HCT116 (cell line): Measurements from ENCODE around the gene SPTBN1. TPM values are rescaled to one million over a fixed set of nuclear protein-coding genes. Genes with fewer than 3 reads are reported as not detected.

Source experiments
- ATAC-seq: fragments of 200-7000 bp; cut with Tn5 transposase; 2 replicates; pipeline ENCODE4 v1.9.1; 2020; ENCODE audit warnings: mild to moderate bottlenecking, moderate library complexity
- BruUV-seq: library from RNA; stranded (reverse); fragments of 400-500 nt; replicated peaks from 2 replicates; lab custom pipeline; 2021; lab: Mats Ljungman, UMichigan
- CTCF ChIA-PET: fragments of 300-600 bp; sonication (Branson Sonifier 250); formaldehyde crosslinking; loops from one replicate; lab custom pipeline; 2021; ENCODE audit warnings: antibody characterized with exemption; lab: Charles Lee
- POLR2A ChIA-PET: fragments of 300-600, 350-600 bp; sonication (Branson Sonifier 250); formaldehyde crosslinking; loops from one replicate; lab custom pipeline; 2021; ENCODE audit warnings: antibody characterized with exemption; lab: Charles Lee
- RAD21 ChIA-PET, 2 experiments: fragments of 300-600 bp; sonication (Branson Sonifier 250); formaldehyde crosslinking; loops; one replicate each; lab custom pipeline; 2023; ENCODE audit warnings: low total read pairs in 2 of 2; ENCODE audit not compliant: uncharacterized antibody in 2 of 2, unreplicated experiment in 2 of 2, low non-redundant PET in 1 of 2; lab: Charles Lee
- DNase-seq: peaks from one replicate; pipeline ENCODE4 v3.0.0-alpha.2; 2010; ENCODE audit warnings: low read depth, low spot score
- H2AFZ ChIP-seq: fragments of 200-600 bp; shearing (Covaris generic), sonication (generic); 2 replicates; pipeline ENCODE4 v1.6.1; 2017; ENCODE audit warnings: low read depth, mixed run types, mixed read lengths, antibody characterized with exemption, low read length; ENCODE audit not compliant: poor library complexity, severe bottlenecking
- H3K27ac ChIP-seq: 2 replicates; pipeline ENCODE4 v1.5.1; 2012; ENCODE audit warnings: low read depth, low read length
- H3K27me3 ChIP-seq: fragments of 200-600 bp; sonication (generic); 2 replicates; pipeline ENCODE4 v1.6.1; 2016; ENCODE audit warnings: mixed run types, low read length, mixed read lengths; ENCODE audit not compliant: insufficient read depth
- H3K36me3 ChIP-seq, 2 experiments: fragments of 200-500 bp in 1 of 2; fragments of 200-600 bp in 1 of 2; sonication (Bioruptor generic) in 1 of 2; sonication (generic) in 1 of 2; 2 replicates each; pipeline versions ENCODE4 v1.5.1 to v1.6.1; 2014 to 2016; ENCODE audit warnings: low read length in 2 of 2, inconsistent platforms in 1 of 2, mixed read lengths in 1 of 2, mixed run types in 1 of 2; ENCODE audit not compliant: insufficient read depth in 2 of 2, control insufficient read depth in 1 of 2
- H3K4me1 ChIP-seq, 2 experiments: fragments of 200-600 bp in 1 of 2; sonication (generic) in 1 of 2; 2 replicates each; pipeline versions ENCODE4 v1.5.1 to v1.6.1; 2012 to 2017; ENCODE audit warnings: low read length in 2 of 2, inconsistent platforms in 1 of 2, mild to moderate bottlenecking in 1 of 2, mixed read lengths in 1 of 2, mixed run types in 1 of 2, moderate library complexity in 1 of 2; ENCODE audit not compliant: insufficient read depth in 2 of 2, control insufficient read depth in 1 of 2
- H3K4me2 ChIP-seq: fragments of 200-600 bp; sonication (generic); 2 replicates; pipeline ENCODE4 v1.6.1; 2017; ENCODE audit warnings: mixed run types, low read length, mixed read lengths
- H3K4me3 ChIP-seq, 2 experiments: fragments of 200-600 bp in 1 of 2; sonication (generic) in 1 of 2; replicated peaks in 1 of 2; 2 replicates each; pipeline ENCODE4 v1.5.1; 2011 to 2016; ENCODE audit warnings: low read length in 2 of 2, control low read depth in 1 of 2, low read depth in 1 of 2, mild to moderate bottlenecking in 1 of 2, mixed read lengths in 1 of 2, mixed run types in 1 of 2
- H3K79me2 ChIP-seq: fragments of 200-600 bp; sonication (generic); 2 replicates; pipeline ENCODE4 v1.6.1; 2017; ENCODE audit warnings: mild to moderate bottlenecking, mixed run types, low read length, moderate library complexity, mixed read lengths; ENCODE audit not compliant: insufficient read depth
- H3K9ac ChIP-seq: fragments of 200-600 bp; sonication (generic); 2 replicates; pipeline ENCODE4 v1.6.1; 2016; ENCODE audit warnings: low read length, mixed read lengths
- H3K9me2 ChIP-seq: fragments of 200-600 bp; sonication (generic), shearing (Covaris generic); 2 replicates; pipeline ENCODE4 v1.6.1; 2017; ENCODE audit warnings: mixed run types, mild to moderate bottlenecking, moderate library complexity; ENCODE audit not compliant: insufficient read depth
- H3K9me3 ChIP-seq, 2 experiments: fragments of 200-500 bp in 1 of 2; fragments of 200-600 bp in 1 of 2; sonication (Bioruptor generic) in 1 of 2; sonication (generic) in 1 of 2; 2 replicates each; pipeline ENCODE4 v1.6.1; 2014 to 2017; ENCODE audit warnings: low read length in 2 of 2, mixed read lengths in 2 of 2, inconsistent platforms in 1 of 2, low read depth in 1 of 2, mild to moderate bottlenecking in 1 of 2, mixed run types in 1 of 2, moderate library complexity in 1 of 2; ENCODE audit not compliant: control insufficient read depth in 1 of 2, insufficient read depth in 1 of 2
- H4K20me1 ChIP-seq: fragments of 200-600 bp; sonication (generic), shearing (Covaris generic); 2 replicates; pipeline ENCODE4 v1.6.1; 2017; ENCODE audit warnings: mixed run types, mild to moderate bottlenecking, moderate library complexity; ENCODE audit not compliant: insufficient read depth
- CBX3 ChIP-seq: IDR thresholded peaks from 2 replicates; pipeline ENCODE4 v1.6.1; 2012; ENCODE audit warnings: low read depth
- EZH2 ChIP-seq: fragments of 200-600 bp; sonication (generic); IDR thresholded peaks from 2 replicates; pipeline ENCODE4 v1.6.1; 2017; ENCODE audit warnings: antibody characterized with exemption, mixed run types
- EZH2phosphoT487 ChIP-seq: fragments of 200-600 bp; IDR thresholded peaks from 2 replicates; pipeline ENCODE4 v1.6.1; 2018; ENCODE audit warnings: antibody characterized with exemption, borderline replicate concordance
- POLR2AphosphoS5 ChIP-seq: IDR thresholded peaks from 2 replicates; pipeline ENCODE4 v1.6.1; 2011; ENCODE audit warnings: mild to moderate bottlenecking, low read depth, low read length, moderate library complexity
- SIN3A ChIP-seq: IDR thresholded peaks from 2 replicates; pipeline ENCODE4 v1.6.1; 2012; ENCODE audit warnings: low read depth
- SRF ChIP-seq: IDR thresholded peaks from 2 replicates; pipeline ENCODE4 v1.6.1; 2012; ENCODE audit warnings: low read depth
- YY1 ChIP-seq: IDR thresholded peaks from 2 replicates; pipeline ENCODE4 v1.6.1; 2011; ENCODE audit warnings: low read length, low read depth, moderate library complexity, mild to moderate bottlenecking; ENCODE audit not compliant: insufficient replicate concordance; ENCODE audit errors: extremely low read depth
- intact Hi-C: fragments of 100-400 bp; cut with micrococcal nuclease; formaldehyde crosslinking; loops from 2 replicates; pipeline ENCODE4 v1.10.0; 2022
- total RNA-seq: library from RNA; stranded (reverse); gene quantifications from one replicate; pipeline ENCODE4 v1.2.1, GENCODE V29; 2021; ENCODE audit not compliant: unreplicated experiment

The SPTBN1 gene
- total RNA-seq, 1 experiment from 2014 or later = 84.4 TPM

DNA sequence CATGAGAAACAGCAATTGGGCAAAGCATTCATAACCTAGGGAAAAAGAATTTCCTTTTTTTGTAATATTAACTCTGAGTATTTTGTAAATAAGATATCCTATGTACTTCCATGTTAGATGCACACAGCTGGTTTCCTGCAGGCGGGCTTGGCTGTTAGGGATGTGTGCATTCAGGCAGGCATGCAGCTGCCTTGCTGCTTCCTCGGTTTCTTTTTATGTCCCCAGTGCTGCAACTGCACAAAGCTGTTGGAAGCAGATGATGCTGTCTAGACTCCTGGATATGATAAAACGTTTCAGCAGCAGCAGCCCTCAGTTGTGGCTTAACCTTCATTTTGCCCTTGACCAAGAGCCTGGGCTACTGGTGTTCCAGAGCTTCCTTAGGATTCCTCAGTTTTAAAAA, 177.9 kb downstream of the SPTBN1 start:
- no TSS peak for BruUV-seq
- Histone ChIP-seq H3K27me3 (no peaks in the 10 kb centered on the region), H3K9ac (no peak overlapping the region), H3K79me2 (no peaks in the 10 kb centered on the region), H2AFZ (no peak overlapping the region), H3K36me3 (peaks cover 32 to 35% of the 10 kb centered on the region in 2 experiments; a peak in 3 of 4 replicates), H3K9me3 (no peaks in the 10 kb centered on the region), H4K20me1 (no peaks in the 10 kb centered on the region), H3K9me2 (no peaks in the 10 kb centered on the region), H3K4me1 (no peaks in the 10 kb centered on the region), H3K4me2 (no peak overlapping the region), H3K27ac (no peak overlapping the region), H3K4me3 (no peak overlapping the region)
- ATAC-seq (no peak), DNase-seq (no peak)
- ChIA-PET RAD21 (no interaction called here), CTCF (no interaction called here), POLR2A (no interaction called here)
- intact Hi-C loops = no loop called here
- no peak for TF ChIP-seq YY1
- TF ChIP-seq POLR2AphosphoS5 = no peak
- TF ChIP-seq SIN3A = no peak
- no peak for TF ChIP-seq EZH2
- TF ChIP-seq CBX3 = no peak
- TF ChIP-seq SRF = no peak

DNA sequence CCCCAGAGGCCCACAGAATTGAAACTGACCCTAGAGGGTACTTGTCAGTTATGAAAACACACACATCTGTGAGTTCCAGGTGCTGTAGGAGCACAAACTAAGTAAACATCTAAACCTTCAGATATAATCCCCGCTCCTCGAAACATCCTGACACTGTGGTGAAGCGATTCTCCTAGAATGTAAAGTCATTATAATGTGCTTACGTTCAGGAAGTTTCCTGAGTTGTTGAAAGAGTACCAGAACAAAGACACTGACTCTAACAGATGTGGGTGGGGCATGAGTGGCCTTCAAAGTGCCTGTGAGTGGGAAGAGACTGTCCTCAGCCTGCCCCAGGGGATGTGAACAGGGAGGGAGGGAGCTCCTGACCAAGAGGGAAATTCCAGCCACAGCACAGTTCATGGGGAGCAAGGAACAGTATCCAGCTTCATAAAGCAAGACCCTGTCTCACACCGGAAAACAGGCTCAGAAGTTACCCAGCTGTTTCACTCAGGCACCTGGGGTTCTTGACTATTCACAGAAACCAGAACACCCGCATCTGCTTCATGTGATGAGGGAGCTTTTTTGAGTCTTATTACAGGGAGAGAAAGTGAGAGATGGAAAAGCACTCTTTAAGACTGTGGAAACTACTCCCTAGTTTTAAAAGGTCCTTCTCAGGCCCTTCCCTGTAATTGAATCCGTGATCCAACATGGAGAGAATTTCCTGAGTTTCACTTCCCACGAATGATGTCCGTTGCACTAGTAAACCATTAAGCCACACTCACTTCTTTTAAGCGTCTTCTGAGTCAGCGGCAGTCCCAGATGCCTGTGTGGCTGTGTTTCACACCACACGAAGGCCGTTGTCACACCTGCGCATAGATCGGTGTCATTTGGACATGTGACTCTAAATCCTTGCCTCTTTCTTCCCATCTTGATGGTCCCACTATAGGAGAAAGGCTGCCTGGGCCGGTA, 178.7 kb downstream of the SPTBN1 start:
- BruUV-seq = no TSS peak

More for the DNA sequence above, 178.7 kb downstream of the SPTBN1 start:
- ATAC-seq (no peak), DNase-seq (no peak)
- H3K4me3 ChIP-seq = no peak overlapping the region
- H3K4me2 ChIP-seq = no peak overlapping the region
- H3K4me1 ChIP-seq = no peaks in the 10 kb centered on the region
- ChIA-PET RAD21 (no interaction called here), CTCF (no interaction called here), POLR2A (no interaction called here)
- no peak overlapping the region for H2AFZ ChIP-seq
- H3K36me3 ChIP-seq = peaks cover 32 to 34% of the 10 kb centered on the region in 2 experiments; a peak in 3 of 4 replicates
- no peaks in the 10 kb centered on the region for H3K27me3 ChIP-seq
- H3K9ac ChIP-seq = no peak overlapping the region
- H3K79me2 ChIP-seq = no peaks in the 10 kb centered on the region
- intact Hi-C loops = no loop called here
- no peak for TF ChIP-seq EZH2phosphoT487
- H4K20me1 ChIP-seq = no peaks in the 10 kb centered on the region
- no peaks in the 10 kb centered on the region for H3K9me2 ChIP-seq
- no peaks in the 10 kb centered on the region for H3K9me3 ChIP-seq
- H3K27ac ChIP-seq = no peak overlapping the region
